Measurements from ENCODE around the gene PDLIM7.

PDLIM7 gene

GRCh38 chr5:177433658-177434217, 63.7 kb downstream of the PDLIM7 start:
- H4K20me1 ChIP-seq (ENCODE audit: insufficient read depth, low read length), result peaks cover 13% of the 10 kb centered on the region
- H3K36me3 ChIP-seq (replicated peaks; ENCODE audit: low read depth, low read length), result peaks cover 38% of the 10 kb centered on the region
- no peak overlapping the region for H3K9ac ChIP-seq (ENCODE audit: low read length)
- TF ChIP-seq CTCF (IDR thresholded peaks at IDR 0.05; ENCODE audit: low read depth, low read length), result no peak
- no peak for TF ChIP-seq EZH2phosphoT487 (IDR thresholded peaks at IDR 0.05; ENCODE audit: low read depth)
- H3K79me2 ChIP-seq (ENCODE audit: low read length), result peaks cover 18% of the 10 kb centered on the region
- peaks cover 33% of the 10 kb centered on the region for H3K4me1 ChIP-seq (ENCODE audit: low read length)
- no peak overlapping the region for H3K27ac ChIP-seq (ENCODE audit: low read length)
- H3K4me3 ChIP-seq (ENCODE audit: low read length), result no peak overlapping the region
- no peak overlapping the region for H3K4me2 ChIP-seq (ENCODE audit: low read length)
- no peaks in the 10 kb centered on the region for H3K9me3 ChIP-seq (ENCODE audit: insufficient read depth, low read length)
- no peaks in the 10 kb centered on the region for H3K27me3 ChIP-seq (ENCODE audit: low read depth, low read length)
- no peak overlapping the region for H2AFZ ChIP-seq (ENCODE audit: low read depth, low read length)

Measured in OCI-LY3 (cell line).